B cell (primary cell): ENCODE data around the gene CXXC1. TPM values are rescaled to one million over a fixed set of nuclear protein-coding genes. Genes with fewer than 3 reads are reported as not detected.

Source experiments
- ATAC-seq: fragments of 200-7000 bp; cut with Tn5 transposase; one replicate; pipeline ENCODE4 v1.10.0; 2021; ENCODE audit warnings: low read depth, mild to moderate bottlenecking, moderate number of reproducible peaks, moderate library complexity
- CTCF ChIA-PET: fragments of 350-600 bp; sonication (Branson Sonifier 250); formaldehyde crosslinking; loops from one replicate; lab custom pipeline; 2021; ENCODE audit warnings: antibody characterized with exemption, inconsistent platforms; lab: Charles Lee
- POLR2A ChIA-PET: fragments of 350-600 bp; sonication (Branson Sonifier 250); formaldehyde crosslinking; loops from one replicate; lab custom pipeline; 2021; ENCODE audit warnings: antibody characterized with exemption; lab: Charles Lee
- DNase-seq: peaks from one replicate; pipeline ENCODE4 v3.0.0; 2013
- H2AFZ ChIP-seq: 2 replicates; pipeline ENCODE4 v1.6.1; 2012; ENCODE audit warnings: mild to moderate bottlenecking, low read depth, low read length; ENCODE audit not compliant: insufficient read depth, poor library complexity, severe bottlenecking
- H3K27ac ChIP-seq, 2 donors: 1 replicate in 1 of 2; 2 replicates in 1 of 2; pipeline ENCODE4 v1.5.1; 2012 to 2013; ENCODE audit warnings: low read length in 2 of 2, mild to moderate bottlenecking in 2 of 2, moderate library complexity in 1 of 2
- H3K27me3 ChIP-seq, 4 experiments: fragments of 200-600 bp in 1 of 4; sonication (generic) in 1 of 4; replicated peaks in 1 of 4; 1 replicate in 2 of 4; 2 replicates in 2 of 4; pipeline versions ENCODE4 v1.6.1 to v1.7.0; 2013 to 2016; ENCODE audit warnings: low read length in 3 of 4, mild to moderate bottlenecking in 2 of 4, mixed read lengths in 1 of 4, moderate library complexity in 1 of 4; ENCODE audit not compliant: insufficient read depth in 4 of 4, control insufficient read depth in 3 of 4; ENCODE audit errors: control extremely low read depth in 1 of 4
- H3K36me3 ChIP-seq, 2 experiments: replicated peaks in 1 of 2; 1 replicate in 1 of 2; 2 replicates in 1 of 2; pipeline versions ENCODE4 v1.6.1 to v1.7.1; 2013; ENCODE audit warnings: low read length in 1 of 2; ENCODE audit not compliant: insufficient read depth in 2 of 2, control insufficient read depth in 1 of 2; ENCODE audit errors: control extremely low read depth in 1 of 2, extremely low read depth in 1 of 2
- H3K4me1 ChIP-seq, 2 donors: fragments of 200-600 bp in 1 of 2; sonication (generic) in 1 of 2; 1 replicate in 1 of 2; 2 replicates in 1 of 2; pipeline versions ENCODE4 v1.5.1 to v1.6.1; 2013 to 2017; ENCODE audit warnings: low read length in 2 of 2; ENCODE audit not compliant: control insufficient read depth in 2 of 2, insufficient read depth in 2 of 2
- H3K4me2 ChIP-seq: replicated peaks from 2 replicates; pipeline ENCODE3; 2012; ENCODE audit warnings: mild to moderate bottlenecking, low read depth, low read length; ENCODE audit not compliant: poor library complexity, severe bottlenecking
- H3K4me3 ChIP-seq, 5 experiments: fragments of 200-600 bp in 1 of 5; sonication (generic) in 1 of 5; 1 replicate in 3 of 5; 2 replicates in 2 of 5; pipeline versions ENCODE4 v1.5.1 to v1.7.0; 2011 to 2016; ENCODE audit warnings: low read length in 4 of 5, mild to moderate bottlenecking in 4 of 5, low read depth in 2 of 5, control low read depth in 1 of 5, moderate library complexity in 1 of 5; ENCODE audit not compliant: insufficient read depth in 1 of 5; ENCODE audit errors: control extremely low read depth in 1 of 5, extremely low read depth in 1 of 5
- H3K79me2 ChIP-seq: fragments of 200-600 bp; sonication (generic); one replicate; pipeline ENCODE4 v1.6.0; 2016; ENCODE audit warnings: low read length; ENCODE audit not compliant: control insufficient read depth, insufficient read depth
- H3K9ac ChIP-seq: fragments of 200-600 bp; sonication (generic); 2 replicates; pipeline ENCODE4 v1.6.1; 2017; ENCODE audit warnings: mild to moderate bottlenecking, low read length, moderate library complexity
- H3K9me3 ChIP-seq, 3 donors: one replicate each; pipeline versions ENCODE4 v1.6.1 to v1.7.1; 2013; ENCODE audit warnings: low read length in 2 of 3; ENCODE audit not compliant: control insufficient read depth in 2 of 3, insufficient read depth in 1 of 3; ENCODE audit errors: control extremely low read depth in 1 of 3
- H4K20me1 ChIP-seq: 2 replicates; pipeline ENCODE4 v1.6.0; 2012; ENCODE audit warnings: mild to moderate bottlenecking, low read length; ENCODE audit not compliant: insufficient read depth, control insufficient read depth, poor library complexity, severe bottlenecking
- H3K27ac Mint-ChIP-seq: one replicate; pipeline ENCODE4 v1.8.0; 2021; ENCODE audit warnings: mixed read lengths
- H3K27me3 Mint-ChIP-seq: one replicate; pipeline ENCODE4 v1.8.0; 2021; ENCODE audit warnings: mixed read lengths
- H3K4me1 Mint-ChIP-seq: one replicate; pipeline ENCODE4 v1.8.0; 2021; ENCODE audit warnings: mixed read lengths
- H3K4me3 Mint-ChIP-seq: one replicate; pipeline ENCODE4 v1.8.0; 2021; ENCODE audit warnings: mixed read lengths
- H3K9me3 Mint-ChIP-seq: one replicate; pipeline ENCODE4 v1.8.0; 2022; ENCODE audit warnings: mixed read lengths; ENCODE audit not compliant: insufficient read depth
- CTCF ChIP-seq: fragments of 200-600 bp; IDR thresholded peaks from one replicate; pipeline ENCODE4 v1.8.0; 2022; ENCODE audit warnings: antibody characterized with exemption, mild to moderate bottlenecking
- EZH2 ChIP-seq: IDR thresholded peaks from 2 replicates; pipeline ENCODE4 v1.6.1; 2012; ENCODE audit warnings: borderline replicate concordance, low read depth, mild to moderate bottlenecking, moderate library complexity, low read length; ENCODE audit not compliant: insufficient read depth, poor library complexity, severe bottlenecking
- WGBS: methylation state at CpG from one replicate; pipeline ENCODE4 v1.1.5; 2013; ENCODE audit warnings: missing lambda C conversion rate; ENCODE audit not compliant: insufficient coverage; 5-methylcytosine and 5-hydroxymethylcytosine counted together
- intact Hi-C: fragments of 100-400 bp; cut with micrococcal nuclease; formaldehyde crosslinking; loops from one replicate; pipeline ENCODE4 v1.10.0; 2022
- polyA plus RNA-seq: library from polyadenylated mRNA; depleted of rRNA; stranded (reverse); fragments of >200 nt; gene quantifications from 2 replicates; pipeline ENCODE4 v1.2.3, GENCODE V29; 2012
- total RNA-seq, 2 donors: library from RNA; stranded (reverse); fragments of 120-200 nt in 1 of 2; gene quantifications; 1 replicate in 1 of 2; 2 replicates in 1 of 2; pipeline versions ENCODE4 v1.2.3 to v1.2.4, GENCODE V29; 2013 to 2022

The CXXC1 gene
- total and polyA plus RNA-seq, 2 donors (not counting 1 experiment from before 2014, with no cell fraction given): 157 to 306 TPM

- H3K9me3 ChIP-seq: no peaks in the 10 kb centered on the region
- Mint-ChIP-seq H3K9me3 (no peaks in the 10 kb centered on the region), H3K27me3 (no peaks in the 10 kb centered on the region), H3K27ac (peak overlapping the region; percentile 64), H3K4me3 (peak overlapping the region; percentile 44), H3K4me1 (peaks cover 61% of the 10 kb centered on the region)
- ATAC-seq (no peak), DNase-seq (peak; percentile 33)
- no peaks in the 10 kb centered on the region for H3K79me2 ChIP-seq
- H3K4me1 ChIP-seq: peaks cover 64 to 67% of the 10 kb centered on the region in 2 donors
- peak overlapping the region in 1 of 5 experiments; percentile 28 for H3K4me3 ChIP-seq
- intact Hi-C loops: no loop called here
- no peaks in the 10 kb centered on the region for H3K36me3 ChIP-seq
- peak overlapping the region; percentile 52 for H3K4me2 ChIP-seq
- H3K9ac ChIP-seq: peak overlapping the region; percentile 41
- ChIA-PET CTCF (interaction anchor here (2.8 kb wide), 1 partner anchor 44 kb away, joined by 11 read pairs; no protein-coding TSS in a partner anchor), POLR2A (no interaction called here)
- WGBS: no CpG with 5 or more reads among the region's 2 CpGs
- no peaks in the 10 kb centered on the region for H3K27me3 ChIP-seq
- peak overlapping the region; percentile 50 for H3K27ac ChIP-seq
- no peaks in the 10 kb centered on the region for H4K20me1 ChIP-seq
- no peak for TF ChIP-seq CTCF
- no peak for TF ChIP-seq EZH2
- H2AFZ ChIP-seq: no peak overlapping the region
These were observed 25.6 kb upstream of the CXXC1 start for GRCh38 chr18:50313031-50313607.

GRCh38 chr18:50312296-50313030 lies 25.0 kb upstream of the CXXC1 start:
- Histone ChIP-seq H3K27me3 (no peaks in the 10 kb centered on the region), H3K36me3 (no peaks in the 10 kb centered on the region), H3K27ac (peak overlapping the region; percentile 50 to 52), H2AFZ (no peak overlapping the region), H3K79me2 (no peaks in the 10 kb centered on the region), H3K4me3 (no peak overlapping the region), H3K9me3 (no peaks in the 10 kb centered on the region), H4K20me1 (no peaks in the 10 kb centered on the region), H3K4me2 (peak overlapping the region; percentile 52), H3K9ac (no peak overlapping the region), H3K4me1 (peaks cover 67 to 71% of the 10 kb centered on the region in 2 donors)
- intact Hi-C loops: loop anchor here (1.0 kb wide), 2 partner anchors 14 to 22 kb away; no protein-coding TSS in a partner anchor
- Mint-ChIP-seq H3K27ac (peak overlapping the region; percentile 66), H3K4me1 (peaks cover 66% of the 10 kb centered on the region), H3K27me3 (no peaks in the 10 kb centered on the region), H3K4me3 (peak overlapping the region; percentile 60), H3K9me3 (no peaks in the 10 kb centered on the region)
- ATAC-seq: peak; percentile 68
- POLR2A ChIA-PET: no interaction called here
- TF ChIP-seq EZH2: no peak
- no peak for TF ChIP-seq CTCF
- CTCF ChIA-PET: interaction anchor here (2.8 kb wide), 1 partner anchor 45 kb away, joined by 11 read pairs; no protein-coding TSS in a partner anchor
- 40% methylated on average over 1 of the region's 7 CpGs for WGBS
- peak; percentile 70 for DNase-seq
